HG02759 (cell line): ENCODE results near the gene KLK2.

ENCODE experiments used
- ATAC-seq: cut with Tn5 transposase; IDR thresholded peaks from one replicate; pipeline ENCODE4 v1.9.1; 2021; ENCODE audit warnings: mild to moderate bottlenecking, moderate library complexity; ENCODE audit not compliant: unreplicated experiment

KLK2 gene

GRCh38 chr19:50921426-50922316, 48.4 kb downstream of the KLK2 start:
- ATAC-seq: peak; percentile 28

GRCh38 chr19:50922317-50922853, 49.1 kb downstream of the KLK2 start:
- ATAC-seq: peak; percentile 78

- no peak for ATAC-seq
These were observed 51.3 kb downstream of the KLK2 start for GRCh38 chr19:50924586-50924985.

- ATAC-seq: no peak
These were observed 52.5 kb downstream of the KLK2 start for GRCh38 chr19:50925734-50926133.

GRCh38 chr19:50926144-50926543, 52.9 kb downstream of the KLK2 start:
- ATAC-seq: no peak

GRCh38 chr19:50928831-50929230, 55.6 kb downstream of the KLK2 start:
- no peak for ATAC-seq
